ENCODE data around the gene ZFP57. TPM values are rescaled to one million over a fixed set of nuclear protein-coding genes. Genes with fewer than 3 reads are reported as not detected.

ZFP57 gene
- total RNA-seq, 4 donors from 2014 or later: not detected

DNA sequence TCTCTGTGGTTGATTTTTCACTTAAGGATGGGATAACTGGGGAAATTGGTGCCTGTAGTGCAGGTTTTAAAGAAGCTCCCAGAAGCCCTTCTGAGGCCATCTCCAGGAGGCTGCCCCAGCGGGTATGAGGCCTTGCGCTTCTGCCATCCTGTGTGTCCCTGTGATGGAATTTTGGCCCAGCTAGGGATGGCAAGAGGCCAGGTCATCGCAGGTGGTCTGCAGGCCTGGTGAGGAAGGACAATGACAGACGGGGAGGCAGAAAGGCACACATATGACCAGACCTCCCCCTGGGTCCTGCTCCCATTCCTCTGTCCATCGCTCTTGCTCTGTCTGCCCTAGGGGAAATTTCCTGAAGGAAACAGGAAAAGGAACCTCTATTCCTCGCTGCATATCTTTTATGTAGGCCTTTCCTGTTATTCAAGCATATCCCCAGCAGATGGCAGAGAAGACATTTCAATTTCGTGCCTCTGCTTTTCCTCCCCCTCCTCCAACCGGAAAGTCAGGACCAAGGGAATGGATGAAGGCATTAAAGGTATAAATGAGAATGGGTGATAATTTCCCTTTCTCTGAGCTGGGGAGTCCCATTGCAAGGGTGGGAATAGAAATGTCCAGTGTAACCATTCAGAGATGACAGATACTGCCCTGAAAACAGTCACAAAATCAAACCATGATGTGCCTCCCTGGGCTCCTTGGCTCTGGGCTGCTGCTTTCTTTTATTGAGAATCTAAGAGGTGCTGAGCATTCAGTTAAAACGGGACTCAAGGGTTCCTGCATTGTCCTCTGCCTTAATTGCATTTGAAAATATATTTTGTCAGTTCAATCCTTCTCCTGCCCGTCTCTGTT, 24.7 kb upstream of the ZFP57 start:
- Histone ChIP-seq H3K9me3 (no peaks in the 10 kb centered on the region), H3K4me3 (replicated peaks in 1 of 3) (no peak overlapping the region), H3K36me3 (no peaks in the 10 kb centered on the region), H3K27ac (no peak overlapping the region), H3K27me3 (no peaks in the 10 kb centered on the region), H3K4me1 (no peaks in the 10 kb centered on the region)
- TF ChIP-seq POLR2A (IDR thresholded peaks at IDR 0.05): no peak
- TF ChIP-seq, protein P1, sequence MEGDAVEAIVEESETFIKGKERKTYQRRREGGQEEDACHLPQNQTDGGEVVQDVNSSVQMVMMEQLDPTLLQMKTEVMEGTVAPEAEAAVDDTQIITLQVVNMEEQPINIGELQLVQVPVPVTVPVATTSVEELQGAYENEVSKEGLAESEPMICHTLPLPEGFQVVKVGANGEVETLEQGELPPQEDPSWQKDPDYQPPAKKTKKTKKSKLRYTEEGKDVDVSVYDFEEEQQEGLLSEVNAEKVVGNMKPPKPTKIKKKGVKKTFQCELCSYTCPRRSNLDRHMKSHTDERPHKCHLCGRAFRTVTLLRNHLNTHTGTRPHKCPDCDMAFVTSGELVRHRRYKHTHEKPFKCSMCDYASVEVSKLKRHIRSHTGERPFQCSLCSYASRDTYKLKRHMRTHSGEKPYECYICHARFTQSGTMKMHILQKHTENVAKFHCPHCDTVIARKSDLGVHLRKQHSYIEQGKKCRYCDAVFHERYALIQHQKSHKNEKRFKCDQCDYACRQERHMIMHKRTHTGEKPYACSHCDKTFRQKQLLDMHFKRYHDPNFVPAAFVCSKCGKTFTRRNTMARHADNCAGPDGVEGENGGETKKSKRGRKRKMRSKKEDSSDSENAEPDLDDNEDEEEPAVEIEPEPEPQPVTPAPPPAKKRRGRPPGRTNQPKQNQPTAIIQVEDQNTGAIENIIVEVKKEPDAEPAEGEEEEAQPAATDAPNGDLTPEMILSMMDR (IDR thresholded peaks at IDR 0.05): peak in 4 of 6 experiments; percentile 54 to 66 (median 62)
- intact Hi-C loops (cut with DNase I): loop anchor here (2.0 kb wide), 1 partner anchor 131 kb away; no protein-coding TSS in a partner anchor
- peak in 1 of 2 donors; percentile 22 for DNase-seq
- 40 to 59% methylated on average over 10 of the region's 10 CpGs for WGBS, 2 donors

DNA sequence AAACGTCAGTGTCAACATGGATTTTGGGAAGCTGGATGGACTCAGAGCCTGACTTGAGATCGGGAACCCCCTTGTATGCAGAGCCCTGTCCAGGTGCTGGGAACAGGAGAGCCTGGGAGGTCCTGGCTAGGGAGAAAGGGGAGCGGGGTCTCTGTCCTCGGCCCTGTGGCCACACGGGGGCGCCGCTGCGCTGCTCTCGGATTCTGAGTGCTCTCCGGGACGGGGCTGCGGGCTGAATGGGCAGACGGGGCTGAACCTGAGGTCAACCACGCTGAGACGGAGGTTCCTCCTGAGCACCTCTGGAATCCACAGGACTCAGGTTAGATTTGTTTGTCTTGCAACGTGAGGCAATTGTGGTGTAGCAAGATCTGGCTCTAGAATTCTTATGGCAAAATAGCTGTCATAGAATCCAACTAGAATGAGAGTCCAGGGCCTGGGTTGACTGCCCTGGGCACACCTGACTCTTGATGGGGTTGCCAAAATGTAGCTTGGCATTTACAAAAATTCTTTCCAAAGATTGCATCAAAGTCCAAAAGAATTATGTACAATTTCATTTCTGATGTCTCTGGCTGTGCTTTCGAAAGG, 21.7 kb upstream of the ZFP57 start:
- intact Hi-C loops (cut with DNase I): no loop called here
- no peaks in the 10 kb centered on the region for H3K9me3 ChIP-seq
- no peak for TF ChIP-seq POLR2A (IDR thresholded peaks at IDR 0.05)
- TF ChIP-seq, protein P1 (IDR thresholded peaks at IDR 0.05): peak in 4 of 6 experiments; percentile 12 to 42 (median 36)
- H3K36me3 ChIP-seq: no peaks in the 10 kb centered on the region
- H3K4me1 ChIP-seq: no peaks in the 10 kb centered on the region
- H3K4me3 ChIP-seq (replicated peaks in 1 of 3): no peak overlapping the region
- no peaks in the 10 kb centered on the region for H3K27me3 ChIP-seq
- 11 to 17% methylated on average over 14 to 15 of the region's 17 CpGs for WGBS, 2 donors
- no peak overlapping the region for H3K27ac ChIP-seq
- peak; percentile 33 to 68 for DNase-seq

DNA sequence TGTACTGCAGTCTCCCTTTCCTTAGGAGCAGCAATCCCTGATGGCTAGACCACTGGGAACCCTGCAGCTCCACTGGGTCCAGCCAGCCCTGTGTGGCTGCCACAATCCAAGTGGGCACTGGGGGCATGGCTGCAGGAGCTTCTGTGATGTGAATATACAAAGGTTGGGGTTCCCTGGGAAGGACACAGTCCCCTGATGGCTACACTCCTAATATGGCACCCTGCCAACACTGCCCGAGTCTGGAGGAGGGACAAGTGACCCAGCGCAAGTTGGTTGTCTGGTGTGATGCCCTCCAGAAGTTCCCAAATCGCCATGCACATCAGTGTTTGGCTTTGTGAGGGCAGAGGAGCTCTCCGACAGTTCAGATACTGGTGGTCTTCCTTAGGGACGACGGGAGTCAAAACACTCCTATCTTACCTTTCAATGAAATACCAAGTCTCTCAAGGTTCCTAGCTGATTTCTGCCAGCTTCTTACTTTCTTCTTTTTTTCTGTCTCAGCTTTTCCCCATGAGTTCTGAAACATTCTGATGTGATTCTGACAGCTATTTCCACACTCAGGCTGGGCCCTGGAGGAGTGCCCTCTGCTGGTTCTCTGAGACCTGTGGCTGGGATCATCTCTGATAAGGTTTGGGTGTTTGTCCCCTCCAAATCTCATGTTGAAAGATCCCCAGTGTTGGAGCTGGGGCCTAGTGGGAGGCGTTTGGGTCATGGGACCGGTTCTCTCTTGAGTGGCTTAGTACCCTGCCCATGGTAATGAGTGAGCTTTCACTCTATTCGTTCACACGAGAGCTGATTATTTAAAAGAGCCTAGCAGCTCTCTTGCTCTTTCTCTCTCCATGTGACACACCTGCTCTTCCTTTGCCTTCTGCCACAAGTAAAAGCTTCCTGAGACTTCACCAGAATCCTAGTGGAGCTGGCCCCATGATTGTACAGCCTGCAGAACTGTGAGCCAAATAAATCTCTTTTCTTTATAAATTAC, 15.5 kb upstream of the ZFP57 start:
- intact Hi-C loops (cut with DNase I): no loop called here
- H3K9me3 ChIP-seq: no peaks in the 10 kb centered on the region
- no peaks in the 10 kb centered on the region for H3K4me1 ChIP-seq
- WGBS, 2 donors: 59 to 61% methylated on average over 10 of the region's 10 CpGs
- no peaks in the 10 kb centered on the region for H3K27me3 ChIP-seq
- DNase-seq: peak in 1 of 2 donors; percentile 7
- H3K27ac ChIP-seq: no peak overlapping the region
- no peak for TF ChIP-seq POLR2A (IDR thresholded peaks at IDR 0.05)
- TF ChIP-seq, protein P1 (IDR thresholded peaks at IDR 0.05): peak in 1 of 6 experiments; percentile 28
- no peak overlapping the region for H3K4me3 ChIP-seq (replicated peaks in 1 of 3)
- no peaks in the 10 kb centered on the region for H3K36me3 ChIP-seq

DNA sequence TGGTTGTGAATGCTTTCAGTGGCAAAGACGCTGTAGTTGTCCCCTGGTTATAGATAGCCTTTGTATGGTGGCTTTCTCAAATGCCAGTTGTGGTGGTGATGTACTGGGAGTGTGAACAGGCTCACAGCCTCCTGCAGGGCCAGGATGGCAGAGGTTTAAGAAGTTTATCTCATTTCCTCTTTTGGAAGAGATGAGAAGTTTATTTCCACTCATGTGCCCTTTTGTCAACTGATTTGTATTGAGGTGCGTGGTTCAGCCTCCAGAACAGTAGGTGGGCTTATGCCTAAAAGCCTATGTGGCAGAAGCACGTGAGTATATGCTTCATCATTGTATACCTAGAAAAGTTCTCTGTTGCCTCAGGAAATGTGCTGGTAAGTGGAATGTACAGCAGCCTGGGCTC, 13.7 kb upstream of the ZFP57 start:
- H3K9me3 ChIP-seq: no peaks in the 10 kb centered on the region
- no peaks in the 10 kb centered on the region for H3K4me1 ChIP-seq
- WGBS, 2 donors: 54 to 63% methylated on average over 3 of the region's 3 CpGs
- H3K36me3 ChIP-seq: no peaks in the 10 kb centered on the region
- H3K4me3 ChIP-seq (replicated peaks in 1 of 3): no peak overlapping the region
- TF ChIP-seq, protein P1 (IDR thresholded peaks at IDR 0.05): no peak
- no peak for TF ChIP-seq POLR2A (IDR thresholded peaks at IDR 0.05)
- DNase-seq: no peak
- H3K27me3 ChIP-seq: no peaks in the 10 kb centered on the region
- intact Hi-C loops (cut with DNase I): no loop called here
- no peak overlapping the region for H3K27ac ChIP-seq
